ENCODE results near the gene RPS6KB2. TPM values are rescaled to one million over a fixed set of nuclear protein-coding genes. Genes with fewer than 3 reads are reported as not detected.
A peak's percentile ranks its signal among the peaks of the same experiment; 100 is the strongest.
"Not testable (repeated sequence)": the region's sequence is repeated elsewhere in the genome, so short reads cannot be mapped to it uniquely, and the experiment has no call there.

RPS6KB2 gene
- total RNA-seq, 2 experiments from 2014 or later: 54.8 to 57.4 TPM

- peak overlapping the region; percentile 87 for H3K27ac Mint-ChIP-seq
- TF ChIP-seq, protein P1, sequence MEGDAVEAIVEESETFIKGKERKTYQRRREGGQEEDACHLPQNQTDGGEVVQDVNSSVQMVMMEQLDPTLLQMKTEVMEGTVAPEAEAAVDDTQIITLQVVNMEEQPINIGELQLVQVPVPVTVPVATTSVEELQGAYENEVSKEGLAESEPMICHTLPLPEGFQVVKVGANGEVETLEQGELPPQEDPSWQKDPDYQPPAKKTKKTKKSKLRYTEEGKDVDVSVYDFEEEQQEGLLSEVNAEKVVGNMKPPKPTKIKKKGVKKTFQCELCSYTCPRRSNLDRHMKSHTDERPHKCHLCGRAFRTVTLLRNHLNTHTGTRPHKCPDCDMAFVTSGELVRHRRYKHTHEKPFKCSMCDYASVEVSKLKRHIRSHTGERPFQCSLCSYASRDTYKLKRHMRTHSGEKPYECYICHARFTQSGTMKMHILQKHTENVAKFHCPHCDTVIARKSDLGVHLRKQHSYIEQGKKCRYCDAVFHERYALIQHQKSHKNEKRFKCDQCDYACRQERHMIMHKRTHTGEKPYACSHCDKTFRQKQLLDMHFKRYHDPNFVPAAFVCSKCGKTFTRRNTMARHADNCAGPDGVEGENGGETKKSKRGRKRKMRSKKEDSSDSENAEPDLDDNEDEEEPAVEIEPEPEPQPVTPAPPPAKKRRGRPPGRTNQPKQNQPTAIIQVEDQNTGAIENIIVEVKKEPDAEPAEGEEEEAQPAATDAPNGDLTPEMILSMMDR (IDR thresholded peaks at IDR 0.05): no peak
- DNase-seq: no peak
- no peaks in the 10 kb centered on the region for H3K27me3 Mint-ChIP-seq
- H3K4me3 Mint-ChIP-seq: peak overlapping the region; percentile 95
- ATAC-seq: no peak
- POLR2A ChIA-PET: interaction anchor here (1.0 to 7.2 kb wide), 6 partner anchors 12 to 49 kb away, joined by 4 to 83 read pairs (median 8); partner anchors contain the start of genes AIP and PTPRCAP
- peaks cover 11% of the 10 kb centered on the region for H3K36me3 Mint-ChIP-seq (ENCODE audit: low read depth)
- no peaks in the 10 kb centered on the region for H3K9me3 Mint-ChIP-seq
- CTCF ChIA-PET: interaction anchor here (0.7 to 2.4 kb wide), 6 partner anchors 9 to 78 kb away, joined by 3 to 18 read pairs (median 4); partner anchors contain the start of genes CDK2AP2, PPP1CA, PTPRCAP and RAD9A
- H3K4me1 Mint-ChIP-seq (ENCODE audit: low read depth): peaks cover 30% of the 10 kb centered on the region
- intact Hi-C loops (cut with micrococcal nuclease): no loop called here
These were observed 41.2 kb downstream of the RPS6KB2 start for GRCh38 chr11:67469508-67469811.

DNA sequence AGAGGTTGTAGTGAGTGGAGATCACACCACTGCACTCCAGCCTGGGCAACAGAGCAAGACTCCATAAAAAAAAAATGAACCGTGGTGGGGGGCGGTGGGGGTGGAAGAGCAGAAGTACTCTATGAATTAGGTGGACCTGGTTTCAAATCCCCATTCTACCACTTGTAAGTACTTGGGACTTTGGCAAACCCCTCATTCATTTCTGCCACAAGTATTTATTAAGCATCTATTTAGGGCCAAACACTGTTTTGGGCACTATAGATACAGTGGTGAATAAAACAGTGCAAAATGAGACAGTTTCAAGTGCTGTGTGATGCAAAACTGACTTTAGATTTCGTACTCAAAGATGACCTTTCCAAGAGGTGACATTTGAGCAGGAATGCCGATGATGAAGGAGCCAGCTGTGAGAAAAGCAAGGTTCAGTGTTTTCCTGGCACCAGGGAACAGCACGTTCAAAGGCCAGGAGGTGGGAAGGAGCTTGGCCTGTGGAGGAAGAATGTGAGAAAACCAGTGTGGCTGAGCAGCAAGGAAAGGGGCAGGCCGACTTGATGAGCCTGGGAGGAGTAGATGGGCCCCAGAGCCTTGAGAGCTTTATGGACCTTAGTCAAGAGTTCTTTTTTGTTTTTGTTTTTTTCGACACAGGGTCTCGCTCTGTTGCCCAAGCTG is 42.2 kb downstream of the RPS6KB2 start:
- CTCF ChIA-PET: interaction anchor here (0.7 to 1.5 kb wide), 5 partner anchors 10 to 89 kb away, joined by 3 read pairs; partner anchors contain the start of gene AIP
- Mint-ChIP-seq H3K4me3 (peak overlapping the region; percentile 95), H3K27ac (peak overlapping the region; percentile 6), H3K9me3 (no peaks in the 10 kb centered on the region), H3K27me3 (no peaks in the 10 kb centered on the region), H3K36me3 (ENCODE audit: low read depth) (peaks cover 5% of the 10 kb centered on the region), H3K4me1 (ENCODE audit: low read depth) (peaks cover 26% of the 10 kb centered on the region)
- POLR2A ChIA-PET: interaction anchor here (1.6 to 7.2 kb wide), 2 partner anchors 11 to 16 kb away, joined by 7 to 81 read pairs; partner anchors contain the start of gene AIP
- no peak for DNase-seq
- TF ChIP-seq, protein P1 (IDR thresholded peaks at IDR 0.05): no peak
- intact Hi-C loops (cut with micrococcal nuclease): no loop called here
- no peak for ATAC-seq

DNA sequence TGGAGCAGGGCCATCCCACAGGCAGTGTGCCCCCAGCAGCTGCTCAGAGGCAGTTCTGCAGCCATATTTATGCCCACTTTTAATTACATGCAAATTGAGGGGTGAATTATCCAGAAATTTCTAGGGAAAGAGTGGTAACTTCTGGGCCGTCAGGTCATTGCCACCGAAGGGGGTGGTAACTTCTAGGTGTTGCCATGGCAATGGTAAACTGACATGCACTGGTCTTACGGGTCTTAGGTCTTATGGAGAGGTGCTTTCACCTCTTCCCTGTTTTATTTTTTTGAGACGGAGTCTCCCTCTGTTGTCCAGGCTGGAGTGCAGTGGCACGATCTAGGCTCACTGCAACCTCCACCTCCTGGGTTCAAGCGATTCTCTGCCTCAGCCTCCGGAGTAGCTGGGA is 44.6 kb downstream of the RPS6KB2 start:
- Mint-ChIP-seq H3K4me1 (ENCODE audit: low read depth) (peaks cover 8% of the 10 kb centered on the region), H3K27me3 (no peaks in the 10 kb centered on the region), H3K27ac (no peak overlapping the region), H3K9me3 (no peaks in the 10 kb centered on the region), H3K36me3 (ENCODE audit: low read depth) (peaks cover 2% of the 10 kb centered on the region), H3K4me3 (no peak overlapping the region)
- ChIA-PET CTCF (interaction anchor here (1.6 to 2.2 kb wide), 2 partner anchors 11 to 127 kb away, joined by 5 to 6 read pairs; partner anchors contain the start of gene AIP), POLR2A (interaction anchor here (1.1 kb wide), 1 partner anchor 14 kb away, joined by 4 read pairs; no protein-coding TSS in a partner anchor)
- TF ChIP-seq, protein P1 (IDR thresholded peaks at IDR 0.05): no peak
- DNase-seq: no peak
- no peak for ATAC-seq
- intact Hi-C loops (cut with micrococcal nuclease): no loop called here

- H3K4me3 Mint-ChIP-seq: not testable (repeated sequence)
These were observed 48.4 kb downstream of the RPS6KB2 start for GRCh38 chr11:67476692-67477091.

DNA sequence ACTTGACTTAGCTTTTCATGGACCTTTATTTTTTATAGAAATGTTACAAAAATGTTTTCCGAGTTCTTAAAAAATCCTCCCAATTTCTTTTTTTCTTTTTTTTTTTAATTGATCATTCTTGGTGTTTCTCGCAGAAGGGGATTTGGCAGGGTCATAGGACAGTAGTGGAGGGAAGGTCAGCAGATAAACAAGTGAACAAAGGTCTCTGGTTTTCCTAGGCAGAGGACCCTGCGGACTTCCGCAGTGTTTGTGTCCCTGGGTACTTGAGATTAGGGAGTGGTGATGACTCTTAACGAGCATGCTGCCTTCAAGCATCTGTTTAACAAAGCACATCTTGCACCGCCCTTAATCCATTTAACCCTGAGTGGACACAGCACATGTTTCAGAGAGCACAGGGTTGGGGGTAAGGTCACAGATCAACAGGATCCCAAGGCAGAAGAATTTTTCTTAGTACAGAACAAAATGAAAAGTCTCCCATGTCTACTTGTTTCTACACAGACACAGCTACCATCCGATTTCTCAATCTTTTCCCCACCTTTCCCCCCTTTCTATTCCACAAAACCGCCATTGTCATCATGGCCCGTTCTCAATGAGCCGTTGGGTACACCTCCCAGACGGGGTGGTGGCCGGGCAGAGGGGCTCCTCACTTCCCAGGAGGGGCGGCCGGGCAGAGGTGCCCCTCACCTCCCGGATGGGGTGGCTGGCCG is 49.2 kb downstream of the RPS6KB2 start:
- ChIA-PET POLR2A (interaction anchor here (1.1 kb wide), 1 partner anchor 13 kb away, joined by 3 read pairs; no protein-coding TSS in a partner anchor), CTCF (interaction anchor here (1.1 kb wide), 1 partner anchor 95 kb away, joined by 3 read pairs; no protein-coding TSS in a partner anchor)
- H3K9me3 Mint-ChIP-seq; H3K27me3 Mint-ChIP-seq; intact Hi-C loops (cut with micrococcal nuclease); ATAC-seq; H3K27ac Mint-ChIP-seq; H3K4me1 Mint-ChIP-seq (ENCODE audit: low read depth); DNase-seq; H3K4me3 Mint-ChIP-seq; H3K36me3 Mint-ChIP-seq (ENCODE audit: low read depth): not testable (repeated sequence)

More at GRCh38 chr11:67476692-67477091, 48.4 kb downstream of the RPS6KB2 start:
- H3K27ac Mint-ChIP-seq; H3K9me3 Mint-ChIP-seq; intact Hi-C loops (cut with micrococcal nuclease); DNase-seq; H3K36me3 Mint-ChIP-seq (ENCODE audit: low read depth); H3K4me1 Mint-ChIP-seq (ENCODE audit: low read depth); ATAC-seq; H3K27me3 Mint-ChIP-seq: not testable (repeated sequence)
- ChIA-PET CTCF (interaction anchor here (1.1 kb wide), 1 partner anchor 95 kb away, joined by 3 read pairs; no protein-coding TSS in a partner anchor), POLR2A (interaction anchor here (1.1 to 1.5 kb wide), 2 partner anchors 9 to 12 kb away, joined by 3 read pairs; no protein-coding TSS in a partner anchor)

All from activated CD8-positive, alpha-beta T cell treated with anti-CD3 and anti-CD28 coated beads for 36 hours (primary cell).